Activated B cell treated with CpG ODN at 0.5 μM for 24 hours (primary cell): Measurements from ENCODE around the gene FOXA3. TPM values are rescaled to one million over a fixed set of nuclear protein-coding genes. Genes with fewer than 3 reads are reported as not detected.

ENCODE experiments used
- ATAC-seq: fragments of 200-7000 bp; cut with Tn5 transposase; one replicate; pipeline ENCODE4 v1.10.0; 2021; ENCODE audit warnings: low read depth, mild to moderate bottlenecking, moderate library complexity
- CTCF ChIA-PET: fragments of 350-600 bp; sonication (Branson Sonifier 250); formaldehyde crosslinking; loops from one replicate; lab custom pipeline; 2021; ENCODE audit warnings: antibody characterized with exemption; lab: Charles Lee
- POLR2A ChIA-PET: fragments of 350-600 bp; sonication (Branson Sonifier 250); formaldehyde crosslinking; loops from one replicate; lab custom pipeline; 2021; ENCODE audit warnings: antibody characterized with exemption; lab: Charles Lee
- DNase-seq: peaks from one replicate; pipeline ENCODE4 v3.0.0; 2022
- H3K27ac Mint-ChIP-seq: one replicate; pipeline ENCODE4 v1.8.0; 2020; ENCODE audit warnings: mixed read lengths
- H3K27me3 Mint-ChIP-seq: one replicate; pipeline ENCODE4 v1.8.0; 2021; ENCODE audit warnings: mixed read lengths
- H3K36me3 Mint-ChIP-seq: one replicate; pipeline ENCODE4 v1.8.0; 2021; ENCODE audit warnings: low read depth, mixed read lengths
- H3K4me1 Mint-ChIP-seq: one replicate; pipeline ENCODE4 v1.8.0; 2021; ENCODE audit warnings: mixed read lengths
- H3K4me3 Mint-ChIP-seq: one replicate; pipeline ENCODE4 v1.8.0; 2020; ENCODE audit warnings: mild to moderate bottlenecking, mixed read lengths
- H3K9me3 Mint-ChIP-seq: one replicate; pipeline ENCODE4 v1.8.0; 2020; ENCODE audit warnings: mixed read lengths
- intact Hi-C: fragments of 100-400 bp; cut with micrococcal nuclease; formaldehyde crosslinking; loops from one replicate; pipeline ENCODE4 v1.15.1; 2024
- total RNA-seq: library from RNA; stranded (reverse); gene quantifications from 2 replicates; pipeline ENCODE4 v1.2.3, GENCODE V29; 2022
- TF ChIP-seq, protein P1 (sequence below): fragments of 200-600 bp; IDR thresholded peaks from one replicate; pipeline ENCODE4 v1.8.0; 2022; ENCODE audit warnings: antibody characterized with exemption, mild to moderate bottlenecking

FOXA3 gene
- total RNA-seq, 1 donor from 2014 or later: not detected

- ChIA-PET POLR2A (no interaction called here), CTCF (no interaction called here)
- H3K9me3 Mint-ChIP-seq: no peaks in the 10 kb centered on the region
- TF ChIP-seq, protein P1, sequence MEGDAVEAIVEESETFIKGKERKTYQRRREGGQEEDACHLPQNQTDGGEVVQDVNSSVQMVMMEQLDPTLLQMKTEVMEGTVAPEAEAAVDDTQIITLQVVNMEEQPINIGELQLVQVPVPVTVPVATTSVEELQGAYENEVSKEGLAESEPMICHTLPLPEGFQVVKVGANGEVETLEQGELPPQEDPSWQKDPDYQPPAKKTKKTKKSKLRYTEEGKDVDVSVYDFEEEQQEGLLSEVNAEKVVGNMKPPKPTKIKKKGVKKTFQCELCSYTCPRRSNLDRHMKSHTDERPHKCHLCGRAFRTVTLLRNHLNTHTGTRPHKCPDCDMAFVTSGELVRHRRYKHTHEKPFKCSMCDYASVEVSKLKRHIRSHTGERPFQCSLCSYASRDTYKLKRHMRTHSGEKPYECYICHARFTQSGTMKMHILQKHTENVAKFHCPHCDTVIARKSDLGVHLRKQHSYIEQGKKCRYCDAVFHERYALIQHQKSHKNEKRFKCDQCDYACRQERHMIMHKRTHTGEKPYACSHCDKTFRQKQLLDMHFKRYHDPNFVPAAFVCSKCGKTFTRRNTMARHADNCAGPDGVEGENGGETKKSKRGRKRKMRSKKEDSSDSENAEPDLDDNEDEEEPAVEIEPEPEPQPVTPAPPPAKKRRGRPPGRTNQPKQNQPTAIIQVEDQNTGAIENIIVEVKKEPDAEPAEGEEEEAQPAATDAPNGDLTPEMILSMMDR: no peak
- no peaks in the 10 kb centered on the region for H3K36me3 Mint-ChIP-seq
- no peak for ATAC-seq
- intact Hi-C loops: no loop called here
- no peak overlapping the region for H3K27ac Mint-ChIP-seq
- no peak for DNase-seq
- no peak overlapping the region for H3K4me3 Mint-ChIP-seq
- H3K4me1 Mint-ChIP-seq: peaks cover under 1% of the 10 kb centered on the region
- peaks cover 15% of the 10 kb centered on the region for H3K27me3 Mint-ChIP-seq
Measured at GRCh38 chr19:45908956-45909355, 44.8 kb downstream of the FOXA3 start.

DNA sequence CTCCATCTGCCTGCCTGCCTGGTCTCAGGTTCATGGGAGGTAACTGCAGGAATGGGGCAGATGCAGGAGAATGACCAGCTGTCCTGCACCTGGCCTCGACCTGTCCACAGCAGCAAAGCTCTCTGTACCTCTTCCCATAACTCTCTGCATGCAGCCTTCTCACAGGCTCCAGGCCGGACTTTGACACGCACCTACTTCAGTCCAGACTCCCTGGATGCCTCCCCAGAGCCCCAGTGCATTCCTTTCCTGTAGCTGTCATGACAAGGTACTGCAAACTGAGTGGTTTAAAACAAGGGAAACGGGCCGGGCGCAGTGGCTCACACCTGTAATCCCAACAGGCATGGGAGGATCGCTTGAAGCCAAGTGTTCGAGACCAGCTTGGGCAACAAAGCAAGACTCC is 47.2 kb downstream of the FOXA3 start:
- TF ChIP-seq, protein P1: no peak
- CTCF ChIA-PET: no interaction called here
- POLR2A ChIA-PET: no interaction called here
- H3K27ac Mint-ChIP-seq: no peak overlapping the region
- ATAC-seq (no peak), DNase-seq (no peak)
- H3K4me3 Mint-ChIP-seq: no peak overlapping the region
- no peaks in the 10 kb centered on the region for H3K4me1 Mint-ChIP-seq
- peaks cover 18% of the 10 kb centered on the region for H3K27me3 Mint-ChIP-seq
- no peaks in the 10 kb centered on the region for H3K9me3 Mint-ChIP-seq
- intact Hi-C loops: no loop called here
- H3K36me3 Mint-ChIP-seq: no peaks in the 10 kb centered on the region

DNA sequence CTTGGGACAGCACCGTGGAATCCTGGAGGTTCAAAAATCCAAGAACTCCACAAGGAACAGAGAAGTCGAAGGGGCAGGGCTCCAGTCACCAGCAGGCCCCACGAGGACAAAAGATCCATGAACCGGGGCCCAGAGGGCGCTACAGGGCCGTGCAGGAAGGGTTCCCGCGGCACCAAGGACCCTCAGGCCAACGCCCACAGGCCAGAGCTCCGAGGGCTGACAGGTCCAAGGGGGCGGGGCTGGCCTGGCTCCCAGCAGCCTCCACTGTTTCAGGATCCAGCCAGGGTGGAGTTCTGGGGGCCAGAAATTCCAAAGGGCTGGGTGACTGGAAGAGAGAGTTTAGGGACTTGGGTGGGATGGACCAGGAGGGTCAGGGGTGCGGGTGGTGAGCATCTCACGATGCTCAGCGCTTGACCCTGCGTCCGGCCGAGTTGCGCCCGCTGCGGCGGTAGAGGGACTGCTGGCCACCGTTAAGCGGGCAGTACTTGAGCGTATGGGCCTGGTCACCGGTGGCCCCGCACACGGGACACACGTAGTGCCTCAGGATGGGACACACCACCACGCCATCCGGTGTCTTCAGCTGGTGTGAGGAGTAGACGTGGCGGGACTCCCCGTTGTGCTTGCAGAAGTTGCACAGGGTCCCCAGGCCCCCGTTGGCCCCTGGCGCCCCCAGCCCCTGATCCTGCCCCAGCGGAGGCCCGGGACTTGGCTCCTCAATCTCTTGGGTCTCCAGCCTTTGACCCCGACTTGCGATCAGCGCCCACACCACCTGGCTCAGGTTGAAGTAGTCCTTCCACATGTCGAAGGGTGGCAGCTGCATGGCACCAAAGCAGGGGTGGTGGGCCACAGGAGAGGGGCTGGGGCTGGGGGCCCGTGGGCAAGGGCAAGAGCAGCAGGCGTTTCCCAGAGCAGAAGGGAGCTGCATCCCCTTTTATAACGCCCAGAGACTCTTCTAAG is 50.0 kb downstream of the FOXA3 start, which contains the start of gene NANOS2:
Gene NANOS2, minus strand, starts transcription at position 905 of the 957 bp plus-strand sequence. Its CDS starts 85 bp downstream, at position 820.
- peaks cover 24% of the 10 kb centered on the region for H3K27me3 Mint-ChIP-seq
- H3K9me3 Mint-ChIP-seq: no peaks in the 10 kb centered on the region
- ChIA-PET CTCF (no interaction called here), POLR2A (no interaction called here)
- H3K27ac Mint-ChIP-seq: no peak within 1 kb of the TSS
- DNase-seq (no peak), ATAC-seq (no peak)
- H3K4me3 Mint-ChIP-seq: no peak within 1 kb of the TSS
- intact Hi-C loops: no loop called here
- H3K4me1 Mint-ChIP-seq: no peaks in the 10 kb centered on the region
- TF ChIP-seq, protein P1: no peak
- H3K36me3 Mint-ChIP-seq: no peaks in the 10 kb centered on the region

DNA sequence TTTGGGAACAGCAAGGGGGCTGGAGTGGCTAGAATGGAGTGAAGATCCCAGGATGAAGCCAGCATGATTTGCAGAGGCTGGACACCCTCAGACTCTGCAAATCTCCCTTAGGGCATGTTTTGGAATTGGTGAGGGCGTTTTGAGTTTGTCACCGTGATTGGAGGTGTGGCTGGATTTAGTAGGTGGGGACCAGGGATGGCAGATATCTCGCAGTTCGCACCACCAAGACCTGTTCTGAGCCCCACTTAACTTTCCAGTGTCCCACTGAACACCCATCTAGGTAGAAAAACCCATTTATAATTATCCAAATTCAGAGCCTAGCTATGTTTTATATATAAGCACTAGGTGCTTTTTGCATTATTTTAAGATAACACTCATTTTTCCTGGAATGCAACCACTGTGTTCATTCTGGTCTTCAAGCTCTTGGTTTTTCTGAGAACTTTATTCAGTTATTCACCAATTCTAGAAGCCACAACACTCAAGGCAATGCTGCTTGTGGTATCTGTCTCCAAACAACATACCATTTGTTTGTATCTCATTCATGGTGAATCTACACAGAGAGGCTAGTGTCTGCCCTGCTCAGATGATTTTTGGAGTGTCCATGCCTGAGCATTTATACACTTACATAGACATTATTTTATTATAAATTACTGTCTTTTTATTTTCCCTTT is 53.4 kb downstream of the FOXA3 start:
- TF ChIP-seq, protein P1: no peak
- Mint-ChIP-seq H3K4me3 (no peak overlapping the region), H3K27me3 (peaks cover 25% of the 10 kb centered on the region), H3K27ac (no peak overlapping the region), H3K9me3 (no peaks in the 10 kb centered on the region), H3K36me3 (no peaks in the 10 kb centered on the region), H3K4me1 (no peaks in the 10 kb centered on the region)
- ChIA-PET POLR2A (no interaction called here), CTCF (no interaction called here)
- ATAC-seq: no peak
- DNase-seq: no peak
- intact Hi-C loops: no loop called here

GRCh38 chr19:45918721-45919120 is 54.6 kb downstream of the FOXA3 start:
- Mint-ChIP-seq H3K27me3 (peaks cover 17% of the 10 kb centered on the region), H3K4me3 (no peak overlapping the region), H3K36me3 (no peaks in the 10 kb centered on the region), H3K27ac (no peak overlapping the region), H3K9me3 (no peaks in the 10 kb centered on the region), H3K4me1 (no peaks in the 10 kb centered on the region)
- ATAC-seq (no peak), DNase-seq (no peak)
- ChIA-PET POLR2A (no interaction called here), CTCF (no interaction called here)
- TF ChIP-seq, protein P1: no peak
- intact Hi-C loops: no loop called here
